ENCODE measurements around the gene PTH1R. TPM values are rescaled to one million over a fixed set of nuclear protein-coding genes. Genes with fewer than 3 reads are reported as not detected.

Gene PTH1R
- total RNA-seq, 1 experiment from 2014 or later, result 0.32 TPM

GRCh38 chr3:46900356-46900755 is 22.8 kb downstream of the PTH1R start (continued):
- TF ChIP-seq ZNF274 (IDR thresholded peaks at IDR 0.05; ENCODE audit: low read depth, low read length) (no peak), YY1 (IDR thresholded peaks at IDR 0.05; ENCODE audit: extremely low read depth, insufficient replicate concordance, low read depth, low read length) (no peak), RAD21 (IDR thresholded peaks at IDR 0.05; ENCODE audit: low read depth) (no peak), SRF (IDR thresholded peaks at IDR 0.05; ENCODE audit: low read depth) (no peak)

DNA sequence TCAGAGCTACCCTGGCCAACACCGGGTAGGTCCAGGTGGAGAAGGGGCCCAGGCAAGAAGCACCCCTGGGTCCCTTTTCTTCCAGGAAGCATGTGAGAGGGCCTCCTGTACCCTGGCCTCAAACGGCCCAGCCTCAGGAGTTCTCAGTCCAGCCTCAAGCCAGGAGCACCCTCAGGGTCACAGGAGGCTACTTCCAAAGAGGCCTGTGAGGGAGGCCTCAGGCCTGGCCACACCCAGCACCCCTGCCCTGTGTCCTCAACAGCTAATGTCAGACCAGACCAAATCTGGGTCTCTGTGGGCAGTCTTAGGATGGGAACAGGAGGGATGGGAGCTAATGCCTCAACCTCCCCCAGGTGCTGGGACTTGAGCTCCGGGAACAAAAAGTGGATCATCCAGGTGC is 23.5 kb downstream of the PTH1R start:
- Histone ChIP-seq H2AFZ (ENCODE audit: low read depth, low read length, poor library complexity, severe bottlenecking) (no peak overlapping the region), H3K27ac (ENCODE audit: low read depth, low read length) (no peak overlapping the region), H3K9ac (ENCODE audit: low read length) (no peak overlapping the region), H3K79me2 (ENCODE audit: insufficient read depth, low read length) (no peaks in the 10 kb centered on the region), H3K4me3 (replicated peaks in 1 of 2; ENCODE audit: low read depth in 1 of 2, low read length in 2 of 2) (no peak overlapping the region), H3K4me2 (ENCODE audit: low read length) (no peak overlapping the region), H4K20me1 (ENCODE audit: insufficient read depth) (no peaks in the 10 kb centered on the region), H3K9me3 (ENCODE audit: control insufficient read depth in 1 of 2, insufficient read depth in 1 of 2, low read depth in 1 of 2, low read length in 2 of 2) (no peaks in the 10 kb centered on the region), H3K9me2 (ENCODE audit: insufficient read depth) (no peaks in the 10 kb centered on the region), H3K4me1 (ENCODE audit: control insufficient read depth in 1 of 2, insufficient read depth in 2 of 2, low read length in 2 of 2) (peaks cover 0 to 11% of the 10 kb centered on the region in 2 experiments; a peak in 2 of 4 replicates), H3K27me3 (ENCODE audit: insufficient read depth, low read length) (no peaks in the 10 kb centered on the region), H3K36me3 (ENCODE audit: control insufficient read depth in 1 of 2, insufficient read depth in 2 of 2, low read length in 2 of 2) (no peaks in the 10 kb centered on the region)
- BruUV-seq (replicated peaks), result no TSS peak
- DNase-seq (ENCODE audit: low read depth, low spot score) (no peak), ATAC-seq (no peak)
- ChIA-PET POLR2A (interaction anchor here (0.9 kb wide), 1 partner anchor 208 kb away, joined by 3 read pairs; the partner anchor contains the start of gene ALS2CL), CTCF (interaction anchor here (1.7 kb wide), 1 partner anchor 9 kb away, joined by 8 read pairs; no protein-coding TSS in a partner anchor), RAD21 (ENCODE audit: low non-redundant PET in 1 of 2, low total read pairs in 2 of 2, uncharacterized antibody in 2 of 2, unreplicated experiment in 2 of 2) (no interaction called here)
- no peak for TF ChIP-seq FOSL1 (IDR thresholded peaks at IDR 0.05; ENCODE audit: low read depth)
- no peak for TF ChIP-seq EZH2 (IDR thresholded peaks at IDR 0.05)
- TF ChIP-seq ATF3 (IDR thresholded peaks at IDR 0.05), result no peak
- TF ChIP-seq CEBPB (IDR thresholded peaks at IDR 0.05; ENCODE audit: low read depth), result no peak
- no peak for TF ChIP-seq SIN3A (IDR thresholded peaks at IDR 0.05; ENCODE audit: low read depth)
- TF ChIP-seq YY1 (IDR thresholded peaks at IDR 0.05; ENCODE audit: extremely low read depth, insufficient replicate concordance, low read depth, low read length), result no peak
- TF ChIP-seq, protein P1, sequence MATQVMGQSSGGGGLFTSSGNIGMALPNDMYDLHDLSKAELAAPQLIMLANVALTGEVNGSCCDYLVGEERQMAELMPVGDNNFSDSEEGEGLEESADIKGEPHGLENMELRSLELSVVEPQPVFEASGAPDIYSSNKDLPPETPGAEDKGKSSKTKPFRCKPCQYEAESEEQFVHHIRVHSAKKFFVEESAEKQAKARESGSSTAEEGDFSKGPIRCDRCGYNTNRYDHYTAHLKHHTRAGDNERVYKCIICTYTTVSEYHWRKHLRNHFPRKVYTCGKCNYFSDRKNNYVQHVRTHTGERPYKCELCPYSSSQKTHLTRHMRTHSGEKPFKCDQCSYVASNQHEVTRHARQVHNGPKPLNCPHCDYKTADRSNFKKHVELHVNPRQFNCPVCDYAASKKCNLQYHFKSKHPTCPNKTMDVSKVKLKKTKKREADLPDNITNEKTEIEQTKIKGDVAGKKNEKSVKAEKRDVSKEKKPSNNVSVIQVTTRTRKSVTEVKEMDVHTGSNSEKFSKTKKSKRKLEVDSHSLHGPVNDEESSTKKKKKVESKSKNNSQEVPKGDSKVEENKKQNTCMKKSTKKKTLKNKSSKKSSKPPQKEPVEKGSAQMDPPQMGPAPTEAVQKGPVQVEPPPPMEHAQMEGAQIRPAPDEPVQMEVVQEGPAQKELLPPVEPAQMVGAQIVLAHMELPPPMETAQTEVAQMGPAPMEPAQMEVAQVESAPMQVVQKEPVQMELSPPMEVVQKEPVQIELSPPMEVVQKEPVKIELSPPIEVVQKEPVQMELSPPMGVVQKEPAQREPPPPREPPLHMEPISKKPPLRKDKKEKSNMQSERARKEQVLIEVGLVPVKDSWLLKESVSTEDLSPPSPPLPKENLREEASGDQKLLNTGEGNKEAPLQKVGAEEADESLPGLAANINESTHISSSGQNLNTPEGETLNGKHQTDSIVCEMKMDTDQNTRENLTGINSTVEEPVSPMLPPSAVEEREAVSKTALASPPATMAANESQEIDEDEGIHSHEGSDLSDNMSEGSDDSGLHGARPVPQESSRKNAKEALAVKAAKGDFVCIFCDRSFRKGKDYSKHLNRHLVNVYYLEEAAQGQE (IDR thresholded peaks at IDR 0.05; ENCODE audit: low read depth), result no peak
- no peak for TF ChIP-seq SP1 (IDR thresholded peaks at IDR 0.05; ENCODE audit: low read depth)
- TF ChIP-seq CTCF (IDR thresholded peaks at IDR 0.05 in 2 of 3, conservative IDR thresholded peaks at IDR 0.05 in 1 of 3; ENCODE audit: borderline replicate concordance in 1 of 3, insufficient read depth in 1 of 3, low read depth in 2 of 3, low read length in 2 of 3), result no peak
- TF ChIP-seq SRF (IDR thresholded peaks at IDR 0.05; ENCODE audit: low read depth), result no peak
- TF ChIP-seq ZFX (IDR thresholded peaks at IDR 0.05), result no peak
- TF ChIP-seq RAD21 (IDR thresholded peaks at IDR 0.05; ENCODE audit: low read depth), result no peak
- no peak for TF ChIP-seq POLR2AphosphoS5 (IDR thresholded peaks at IDR 0.05; ENCODE audit: low read depth, low read length)
- intact Hi-C loops (cut with micrococcal nuclease), result no loop called here

Data from HCT116 (cell line).